ENCODE data around the gene SLAMF7.

DNA sequence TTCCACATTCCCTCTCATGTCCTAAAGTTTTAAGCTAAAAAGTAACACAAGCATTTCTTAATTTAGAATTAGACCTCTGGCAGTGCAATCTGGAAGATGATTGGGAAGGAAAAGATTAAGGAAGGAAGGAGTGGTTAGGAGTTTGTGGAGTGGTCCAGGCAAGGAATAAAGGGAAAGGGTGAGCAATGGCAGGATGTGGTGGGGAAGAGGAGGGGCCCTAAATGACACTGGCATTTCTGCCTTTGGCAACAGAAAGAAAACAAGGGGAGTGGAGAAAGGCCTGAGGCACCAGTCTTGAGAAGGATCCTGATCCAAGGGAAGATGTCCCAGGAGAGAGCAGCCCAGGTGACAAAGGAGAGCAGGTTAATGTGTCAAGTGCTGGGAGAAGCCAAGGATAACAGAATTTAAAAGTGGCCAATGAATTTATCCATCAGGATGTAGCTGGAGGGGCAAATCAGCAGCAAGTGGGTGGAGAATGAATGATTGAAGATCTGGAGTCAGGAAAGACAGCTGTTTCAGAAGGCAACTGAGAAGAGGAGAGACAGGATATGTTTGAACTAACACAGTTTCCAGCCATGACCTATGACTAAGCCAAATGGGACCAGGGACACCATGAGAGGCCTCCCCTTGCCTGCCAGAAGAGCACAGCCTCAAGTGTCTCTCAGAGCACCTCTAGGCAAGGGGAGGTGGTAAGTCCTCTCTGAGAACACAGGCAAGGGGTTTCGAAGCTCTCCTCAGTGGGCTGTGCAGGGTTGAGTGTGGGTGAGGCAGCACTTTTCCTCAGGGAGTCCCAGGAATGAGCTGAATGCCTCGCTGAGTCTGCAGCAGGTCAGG is 36.1 kb downstream of the SLAMF7 start:
- TF ChIP-seq, protein P1, sequence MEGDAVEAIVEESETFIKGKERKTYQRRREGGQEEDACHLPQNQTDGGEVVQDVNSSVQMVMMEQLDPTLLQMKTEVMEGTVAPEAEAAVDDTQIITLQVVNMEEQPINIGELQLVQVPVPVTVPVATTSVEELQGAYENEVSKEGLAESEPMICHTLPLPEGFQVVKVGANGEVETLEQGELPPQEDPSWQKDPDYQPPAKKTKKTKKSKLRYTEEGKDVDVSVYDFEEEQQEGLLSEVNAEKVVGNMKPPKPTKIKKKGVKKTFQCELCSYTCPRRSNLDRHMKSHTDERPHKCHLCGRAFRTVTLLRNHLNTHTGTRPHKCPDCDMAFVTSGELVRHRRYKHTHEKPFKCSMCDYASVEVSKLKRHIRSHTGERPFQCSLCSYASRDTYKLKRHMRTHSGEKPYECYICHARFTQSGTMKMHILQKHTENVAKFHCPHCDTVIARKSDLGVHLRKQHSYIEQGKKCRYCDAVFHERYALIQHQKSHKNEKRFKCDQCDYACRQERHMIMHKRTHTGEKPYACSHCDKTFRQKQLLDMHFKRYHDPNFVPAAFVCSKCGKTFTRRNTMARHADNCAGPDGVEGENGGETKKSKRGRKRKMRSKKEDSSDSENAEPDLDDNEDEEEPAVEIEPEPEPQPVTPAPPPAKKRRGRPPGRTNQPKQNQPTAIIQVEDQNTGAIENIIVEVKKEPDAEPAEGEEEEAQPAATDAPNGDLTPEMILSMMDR (IDR thresholded peaks at IDR 0.05), result no peak
- TF ChIP-seq ZFX (IDR thresholded peaks at IDR 0.05; ENCODE audit: borderline replicate concordance), result no peak

All from 22Rv1 (cell line).